HL-60 (cell line): Measurements from ENCODE around the gene MRPS24.

Source experiments
- DNase-seq, 2 experiments: peaks; one replicate each; pipeline ENCODE4 v3.0.0-alpha.2; 2010 to 2020; ENCODE audit warnings: low read depth in 1 of 2, low spot score in 1 of 2
- H3K27ac ChIP-seq: fragments of 250-450 bp; sonication (Bioruptor Pico); replicated peaks from 2 replicates; pipeline ENCODE4 v1.5.1; 2020; ENCODE audit warnings: mild to moderate bottlenecking, moderate library complexity
- H3K27me3 ChIP-seq: fragments of 250-450 bp; sonication (Bioruptor Pico); 2 replicates; pipeline ENCODE4 v1.5.1; 2021; ENCODE audit warnings: mild to moderate bottlenecking, moderate library complexity; ENCODE audit not compliant: insufficient read depth, poor library complexity, severe bottlenecking
- H3K4me3 ChIP-seq: replicated peaks from 2 replicates; pipeline ENCODE4 v1.5.1; 2011; ENCODE audit warnings: mild to moderate bottlenecking, control low read depth, low read length; ENCODE audit not compliant: insufficient read depth
- CTCF ChIP-seq: IDR thresholded peaks from one replicate; pipeline ENCODE4 v1.5.1; 2011; ENCODE audit warnings: low read length, control low read depth, inconsistent platforms; ENCODE audit not compliant: insufficient read depth
- GABPA ChIP-seq: IDR thresholded peaks from 2 replicates; pipeline ENCODE4 v1.6.1; 2012; ENCODE audit warnings: low read depth
- POLR2AphosphoS5 ChIP-seq: IDR thresholded peaks from 2 replicates; pipeline ENCODE4 v1.6.1; 2012; ENCODE audit warnings: low read depth
- SPI1 ChIP-seq: IDR thresholded peaks from 2 replicates; pipeline ENCODE4 v1.6.1; 2012; ENCODE audit warnings: low read depth, mild to moderate bottlenecking, borderline replicate concordance
- TF ChIP-seq, protein P1 (sequence below): IDR thresholded peaks from 2 replicates; pipeline ENCODE4 v1.6.1; 2012; ENCODE audit warnings: low read depth; ENCODE audit not compliant: insufficient replicate concordance

MRPS24 gene

GRCh38 chr7:43870316-43870715 is 999 bp upstream of the MRPS24 start:
- H3K27ac ChIP-seq: peak overlapping the region; percentile 87

GRCh38 chr7:43869867-43870240 is 537 bp upstream of the MRPS24 start:
- TF ChIP-seq POLR2AphosphoS5: no peak
- TF ChIP-seq, protein P1, sequence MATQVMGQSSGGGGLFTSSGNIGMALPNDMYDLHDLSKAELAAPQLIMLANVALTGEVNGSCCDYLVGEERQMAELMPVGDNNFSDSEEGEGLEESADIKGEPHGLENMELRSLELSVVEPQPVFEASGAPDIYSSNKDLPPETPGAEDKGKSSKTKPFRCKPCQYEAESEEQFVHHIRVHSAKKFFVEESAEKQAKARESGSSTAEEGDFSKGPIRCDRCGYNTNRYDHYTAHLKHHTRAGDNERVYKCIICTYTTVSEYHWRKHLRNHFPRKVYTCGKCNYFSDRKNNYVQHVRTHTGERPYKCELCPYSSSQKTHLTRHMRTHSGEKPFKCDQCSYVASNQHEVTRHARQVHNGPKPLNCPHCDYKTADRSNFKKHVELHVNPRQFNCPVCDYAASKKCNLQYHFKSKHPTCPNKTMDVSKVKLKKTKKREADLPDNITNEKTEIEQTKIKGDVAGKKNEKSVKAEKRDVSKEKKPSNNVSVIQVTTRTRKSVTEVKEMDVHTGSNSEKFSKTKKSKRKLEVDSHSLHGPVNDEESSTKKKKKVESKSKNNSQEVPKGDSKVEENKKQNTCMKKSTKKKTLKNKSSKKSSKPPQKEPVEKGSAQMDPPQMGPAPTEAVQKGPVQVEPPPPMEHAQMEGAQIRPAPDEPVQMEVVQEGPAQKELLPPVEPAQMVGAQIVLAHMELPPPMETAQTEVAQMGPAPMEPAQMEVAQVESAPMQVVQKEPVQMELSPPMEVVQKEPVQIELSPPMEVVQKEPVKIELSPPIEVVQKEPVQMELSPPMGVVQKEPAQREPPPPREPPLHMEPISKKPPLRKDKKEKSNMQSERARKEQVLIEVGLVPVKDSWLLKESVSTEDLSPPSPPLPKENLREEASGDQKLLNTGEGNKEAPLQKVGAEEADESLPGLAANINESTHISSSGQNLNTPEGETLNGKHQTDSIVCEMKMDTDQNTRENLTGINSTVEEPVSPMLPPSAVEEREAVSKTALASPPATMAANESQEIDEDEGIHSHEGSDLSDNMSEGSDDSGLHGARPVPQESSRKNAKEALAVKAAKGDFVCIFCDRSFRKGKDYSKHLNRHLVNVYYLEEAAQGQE: no peak
- peak; percentile 78 to 79 for DNase-seq
- Histone ChIP-seq H3K4me3 (peak overlapping the region; percentile 92), H3K27ac (peak overlapping the region; percentile 87), H3K27me3 (no peaks in the 10 kb centered on the region)

More at GRCh38 chr7:43870316-43870715, 999 bp upstream of the MRPS24 start:
- H3K4me3 ChIP-seq: peak overlapping the region; percentile 92; the same call in 1 of the 2 replicates
- TF ChIP-seq, protein P1: no peak
- TF ChIP-seq CTCF: no peak
- TF ChIP-seq SPI1: no peak
- TF ChIP-seq GABPA: no peak
- TF ChIP-seq POLR2AphosphoS5: no peak
- DNase-seq: no peak
- H3K27me3 ChIP-seq: no peaks in the 10 kb centered on the region

DNA sequence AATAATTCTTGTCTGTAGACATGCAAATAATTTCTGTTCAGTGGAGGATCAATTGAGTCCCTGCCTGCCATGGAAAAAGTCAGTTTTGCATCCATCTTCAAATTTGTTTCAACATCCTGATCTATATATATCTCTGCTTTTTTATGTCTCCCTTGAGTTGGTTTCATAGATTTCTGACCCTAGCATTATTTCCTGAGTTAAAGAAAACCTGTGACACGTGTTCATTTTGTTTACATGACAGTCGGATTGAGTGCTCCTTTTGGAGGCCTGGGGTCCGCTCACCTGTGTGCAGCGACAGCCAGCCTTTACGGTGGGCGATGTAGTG is 674 bp downstream of the MRPS24 start:
- H3K4me3 ChIP-seq: peak overlapping the region; percentile 92
- no peak for DNase-seq
- no peaks in the 10 kb centered on the region for H3K27me3 ChIP-seq
- TF ChIP-seq POLR2AphosphoS5 (no peak), CTCF (no peak), GABPA (no peak), SPI1 (no peak)
- TF ChIP-seq, protein P1: no peak
- H3K27ac ChIP-seq: peak overlapping the region; percentile 87

GRCh38 chr7:43868181-43868580 is 1.1 kb downstream of the MRPS24 start:
- H3K27me3 ChIP-seq: no peaks in the 10 kb centered on the region
- DNase-seq: no peak
- TF ChIP-seq GABPA (no peak), POLR2AphosphoS5 (no peak), CTCF (no peak), SPI1 (no peak)
- TF ChIP-seq, protein P1: no peak
- H3K4me3 ChIP-seq: peak overlapping the region; percentile 92
- H3K27ac ChIP-seq: no peak overlapping the region
